Tibial artery (tissue), 4 donors: ENCODE measurements around the gene TAS2R4.
"Not testable (repeated sequence)": the region's sequence is repeated elsewhere in the genome, so short reads cannot be mapped to it uniquely, and the experiment has no call there.

Experiments used
- DNase-seq, 2 donors: peaks; one replicate each; pipeline ENCODE4 v3.0.0-alpha.2; 2019
- H3K27ac ChIP-seq, 2 donors: fragments of 200-600 bp; sonication (generic) in 1 of 2; 1 replicate in 1 of 2; 2 replicates in 1 of 2; pipeline ENCODE4 v1.5.1; 2018 to 2019; ENCODE audit warnings: mild to moderate bottlenecking in 1 of 2
- H3K27me3 ChIP-seq, 2 donors: fragments of 200-600 bp; sonication (generic) in 1 of 2; one replicate each; pipeline versions ENCODE4 v1.5.1 to v1.6.0; 2016 to 2019
- H3K36me3 ChIP-seq, 3 donors: fragments of 200-600 bp; sonication (generic) in 2 of 3; one replicate each; pipeline ENCODE4 v1.5.1; 2016 to 2019; ENCODE audit warnings: mild to moderate bottlenecking in 2 of 3
- H3K4me1 ChIP-seq, 4 donors: fragments of 200-600 bp; sonication (generic) in 2 of 4; 1 replicate in 3 of 4; 2 replicates in 1 of 4; pipeline ENCODE4 v1.5.1; 2016 to 2019
- H3K4me3 ChIP-seq, 2 donors: fragments of 200-600 bp; sonication (generic) in 1 of 2; 1 replicate in 1 of 2; 2 replicates in 1 of 2; pipeline ENCODE4 v1.5.1; 2018 to 2019; ENCODE audit warnings: mild to moderate bottlenecking in 2 of 2
- H3K9me3 ChIP-seq, 3 donors: fragments of 200-600 bp; sonication (generic) in 1 of 3; one replicate each; pipeline ENCODE4 v1.5.1; 2016 to 2019
- CTCF ChIP-seq, 2 experiments: fragments of 200-600 bp in 1 of 2; fragments of 450-650 bp in 1 of 2; IDR thresholded peaks; one replicate each; pipeline ENCODE4 v1.5.1; 2017 to 2019; ENCODE audit warnings: antibody characterized with exemption in 2 of 2, mild to moderate bottlenecking in 1 of 2, moderate library complexity in 1 of 2
- intact Hi-C: fragments of 100-400 bp; cut with DNase I; formaldehyde crosslinking; loops from one replicate; pipeline ENCODE4 v1.15.0; 2023; ENCODE audit warnings: low total_unique reads

TAS2R4 gene

GRCh38 chr7:141752634-141753033 lies 23.8 kb upstream of the TAS2R4 start:
- Histone ChIP-seq H3K4me3 (no peak overlapping the region), H3K9me3 (peaks cover 2 to 19% (median 18%) of the 10 kb centered on the region in 3 donors), H3K27ac (no peak overlapping the region), H3K4me1 (no peaks in the 10 kb centered on the region), H3K27me3 (no peaks in the 10 kb centered on the region), H3K36me3 (peaks cover 63 to 95% (median 66%) of the 10 kb centered on the region in 3 donors)
- intact Hi-C loops = no loop called here
- TF ChIP-seq CTCF (IDR thresholded peaks at IDR 0.05) = no peak
- no peak for DNase-seq

GRCh38 chr7:141754939-141755338 lies 21.5 kb upstream of the TAS2R4 start:
- no peak overlapping the region for H3K4me3 ChIP-seq
- no peak for DNase-seq
- H3K36me3 ChIP-seq = peaks cover 56 to 93% (median 60%) of the 10 kb centered on the region in 3 donors
- no peak overlapping the region for H3K27ac ChIP-seq
- peaks cover 2 to 19% (median 18%) of the 10 kb centered on the region in 3 donors for H3K9me3 ChIP-seq
- no peaks in the 10 kb centered on the region for H3K4me1 ChIP-seq
- intact Hi-C loops = no loop called here
- TF ChIP-seq CTCF (IDR thresholded peaks at IDR 0.05) = peak in 1 of 2 experiments; percentile 13
- H3K27me3 ChIP-seq = no peaks in the 10 kb centered on the region

GRCh38 chr7:141763797-141764196 lies 12.7 kb upstream of the TAS2R4 start, which contains the start of gene TAS2R3:
TAS2R3 (plus strand) TSS chr7:141764097; CDS start chr7:141764159, 62 bp downstream.
- intact Hi-C loops = no loop called here

GRCh38 chr7:141770083-141770583 lies 6.3 kb upstream of the TAS2R4 start:
- H3K27ac ChIP-seq, intact Hi-C loops, H3K27me3 ChIP-seq, H3K4me3 ChIP-seq, DNase-seq, H3K4me1 ChIP-seq, H3K9me3 ChIP-seq: not testable (repeated sequence)
- H3K36me3 ChIP-seq = peaks cover under 1 to 24% (median 11%) of the 10 kb centered on the region in 3 donors

More at GRCh38 chr7:141763797-141764196, 12.7 kb upstream of the TAS2R4 start, which contains the start of gene TAS2R3:
- Histone ChIP-seq H3K9me3 (no peaks in the 10 kb centered on the region), H3K4me3 (no peak within 1 kb of the TSS), H3K27ac (no peak within 1 kb of the TSS), H3K36me3 (peaks cover 36 to 74% (median 43%) of the 10 kb centered on the region in 3 donors), H3K27me3 (no peaks in the 10 kb centered on the region), H3K4me1 (no peaks in the 10 kb centered on the region)
- no peak for DNase-seq
- TF ChIP-seq CTCF (IDR thresholded peaks at IDR 0.05) = no peak

GRCh38 chr7:141785706-141786552 lies 9.5 kb downstream of the TAS2R4 start:
- no peak overlapping the region for H3K4me3 ChIP-seq
- intact Hi-C loops = no loop called here
- no peak for DNase-seq
- TF ChIP-seq CTCF (IDR thresholded peaks at IDR 0.05) = peak in 1 of 2 experiments; percentile 46
- H3K4me1 ChIP-seq = no peaks in the 10 kb centered on the region
- H3K9me3 ChIP-seq = no peaks in the 10 kb centered on the region
- H3K36me3 ChIP-seq = peaks cover 9 to 22% (median 11%) of the 10 kb centered on the region in 3 donors
- H3K27ac ChIP-seq = no peak overlapping the region
- no peaks in the 10 kb centered on the region for H3K27me3 ChIP-seq

GRCh38 chr7:141788296-141788695 lies 11.8 kb downstream of the TAS2R4 start:
- H3K4me3 ChIP-seq = no peak overlapping the region
- intact Hi-C loops = no loop called here
- H3K4me1 ChIP-seq = no peaks in the 10 kb centered on the region
- no peaks in the 10 kb centered on the region for H3K9me3 ChIP-seq
- H3K36me3 ChIP-seq = peaks cover 12 to 24% (median 12%) of the 10 kb centered on the region in 3 donors
- no peak for DNase-seq
- H3K27ac ChIP-seq = no peak overlapping the region
- no peaks in the 10 kb centered on the region for H3K27me3 ChIP-seq
- TF ChIP-seq CTCF (IDR thresholded peaks at IDR 0.05) = no peak
